Suprapubic skin (tissue), 3 donors: ENCODE results near the gene ERGIC1.
"Not testable (repeated sequence)": the region's sequence is repeated elsewhere in the genome, so short reads cannot be mapped to it uniquely, and the experiment has no call there.

Experiments
- POLR2AphosphoS5 ChIP-seq, 3 donors: sonication (generic); formaldehyde crosslinking; IDR thresholded peaks; one replicate each; pipeline ENCODE4 v1.6.1; 2017; ENCODE audit warnings: antibody characterized with exemption in 3 of 3
- TF ChIP-seq, protein P1 (sequence below), 2 donors: fragments of 200-600 bp in 1 of 2; fragments of 450-650 bp in 1 of 2; sonication (generic) in 1 of 2; IDR thresholded peaks; one replicate each; pipeline ENCODE4 v1.5.1; 2016 to 2019; ENCODE audit warnings: antibody characterized with exemption in 2 of 2, mild to moderate bottlenecking in 1 of 2, moderate library complexity in 1 of 2

GRCh38 chr5:172864171-172864570 lies 30.1 kb downstream of the ERGIC1 start:
- TF ChIP-seq, protein P1, sequence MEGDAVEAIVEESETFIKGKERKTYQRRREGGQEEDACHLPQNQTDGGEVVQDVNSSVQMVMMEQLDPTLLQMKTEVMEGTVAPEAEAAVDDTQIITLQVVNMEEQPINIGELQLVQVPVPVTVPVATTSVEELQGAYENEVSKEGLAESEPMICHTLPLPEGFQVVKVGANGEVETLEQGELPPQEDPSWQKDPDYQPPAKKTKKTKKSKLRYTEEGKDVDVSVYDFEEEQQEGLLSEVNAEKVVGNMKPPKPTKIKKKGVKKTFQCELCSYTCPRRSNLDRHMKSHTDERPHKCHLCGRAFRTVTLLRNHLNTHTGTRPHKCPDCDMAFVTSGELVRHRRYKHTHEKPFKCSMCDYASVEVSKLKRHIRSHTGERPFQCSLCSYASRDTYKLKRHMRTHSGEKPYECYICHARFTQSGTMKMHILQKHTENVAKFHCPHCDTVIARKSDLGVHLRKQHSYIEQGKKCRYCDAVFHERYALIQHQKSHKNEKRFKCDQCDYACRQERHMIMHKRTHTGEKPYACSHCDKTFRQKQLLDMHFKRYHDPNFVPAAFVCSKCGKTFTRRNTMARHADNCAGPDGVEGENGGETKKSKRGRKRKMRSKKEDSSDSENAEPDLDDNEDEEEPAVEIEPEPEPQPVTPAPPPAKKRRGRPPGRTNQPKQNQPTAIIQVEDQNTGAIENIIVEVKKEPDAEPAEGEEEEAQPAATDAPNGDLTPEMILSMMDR (IDR thresholded peaks at IDR 0.05) = not testable (repeated sequence)
- not testable (repeated sequence) for TF ChIP-seq POLR2AphosphoS5 (IDR thresholded peaks at IDR 0.05)
